HG03060 (cell line): ENCODE results near the gene CCNC.

Experiments used
- ATAC-seq: cut with Tn5 transposase; IDR thresholded peaks from one replicate; pipeline ENCODE4 v1.9.1; 2021; ENCODE audit warnings: low read depth, moderate number of reproducible peaks; ENCODE audit not compliant: unreplicated experiment

Gene CCNC, protein sequence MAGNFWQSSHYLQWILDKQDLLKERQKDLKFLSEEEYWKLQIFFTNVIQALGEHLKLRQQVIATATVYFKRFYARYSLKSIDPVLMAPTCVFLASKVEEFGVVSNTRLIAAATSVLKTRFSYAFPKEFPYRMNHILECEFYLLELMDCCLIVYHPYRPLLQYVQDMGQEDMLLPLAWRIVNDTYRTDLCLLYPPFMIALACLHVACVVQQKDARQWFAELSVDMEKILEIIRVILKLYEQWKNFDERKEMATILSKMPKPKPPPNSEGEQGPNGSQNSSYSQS

DNA sequence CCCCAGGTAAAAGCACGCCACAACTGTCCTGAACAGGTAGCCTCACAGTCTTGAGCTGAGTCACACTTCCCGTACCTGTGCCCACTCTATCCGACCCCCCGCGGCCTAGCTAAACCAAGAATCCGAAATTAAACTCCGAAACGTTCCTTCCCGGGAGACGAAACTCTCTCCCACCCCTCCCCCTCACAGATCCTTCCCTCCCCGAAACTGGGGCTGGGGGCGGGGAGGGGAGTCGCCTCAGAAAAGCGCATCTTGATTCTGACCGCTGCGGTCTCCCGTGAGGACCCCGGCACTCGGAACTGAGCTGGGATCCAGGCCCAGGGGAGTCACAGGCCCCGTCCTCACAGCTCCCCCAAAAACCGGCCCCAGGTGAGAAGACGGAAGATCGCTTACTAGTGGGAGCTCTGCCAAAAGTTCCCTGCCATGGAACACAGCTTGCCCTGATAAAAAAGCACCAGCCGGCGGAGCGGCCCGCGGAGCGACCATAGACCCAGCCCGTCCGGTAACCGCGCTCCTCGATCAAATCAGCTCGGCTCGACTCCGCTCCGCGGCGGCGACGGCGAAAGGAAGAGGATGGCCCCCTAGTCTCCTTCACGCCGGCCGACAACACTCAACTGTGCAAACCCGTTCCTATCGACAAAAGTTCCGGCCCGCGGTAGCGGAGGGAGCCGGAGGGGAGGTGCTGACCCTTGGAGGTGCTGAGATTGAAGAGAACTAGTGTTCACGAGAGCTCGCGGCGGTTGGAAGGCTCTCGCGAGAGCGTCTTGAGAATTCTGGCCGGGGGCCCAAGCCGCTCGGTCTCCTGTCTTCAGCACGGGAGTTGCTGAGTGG lies at the start of gene CCNC:
TSS of gene CCNC (minus strand) at position 558 of the 831 bp plus-strand sequence. CDS start at position 425, 133 bp downstream.
- ATAC-seq, result peak; percentile 97

DNA sequence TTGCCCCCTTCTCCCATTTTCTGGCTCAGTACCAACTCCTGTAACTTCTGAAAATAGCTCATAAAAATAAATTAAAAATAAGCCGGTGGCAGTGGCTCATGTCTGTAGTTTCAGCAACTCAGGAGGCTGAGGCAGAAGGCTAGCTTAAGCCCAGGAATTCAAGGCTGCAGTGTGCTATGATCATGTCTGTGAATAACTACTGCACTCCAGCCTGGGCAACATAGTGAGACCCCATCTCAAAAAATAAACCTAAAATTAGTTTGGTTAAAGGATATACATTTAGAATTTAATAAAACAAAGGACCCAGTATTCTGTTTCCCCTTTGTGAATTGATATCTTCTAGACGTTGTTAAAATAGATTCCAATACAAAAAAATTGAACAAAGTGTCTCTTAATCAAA lies 48.7 kb upstream of the CCNC start:
- ATAC-seq, result no peak

DNA sequence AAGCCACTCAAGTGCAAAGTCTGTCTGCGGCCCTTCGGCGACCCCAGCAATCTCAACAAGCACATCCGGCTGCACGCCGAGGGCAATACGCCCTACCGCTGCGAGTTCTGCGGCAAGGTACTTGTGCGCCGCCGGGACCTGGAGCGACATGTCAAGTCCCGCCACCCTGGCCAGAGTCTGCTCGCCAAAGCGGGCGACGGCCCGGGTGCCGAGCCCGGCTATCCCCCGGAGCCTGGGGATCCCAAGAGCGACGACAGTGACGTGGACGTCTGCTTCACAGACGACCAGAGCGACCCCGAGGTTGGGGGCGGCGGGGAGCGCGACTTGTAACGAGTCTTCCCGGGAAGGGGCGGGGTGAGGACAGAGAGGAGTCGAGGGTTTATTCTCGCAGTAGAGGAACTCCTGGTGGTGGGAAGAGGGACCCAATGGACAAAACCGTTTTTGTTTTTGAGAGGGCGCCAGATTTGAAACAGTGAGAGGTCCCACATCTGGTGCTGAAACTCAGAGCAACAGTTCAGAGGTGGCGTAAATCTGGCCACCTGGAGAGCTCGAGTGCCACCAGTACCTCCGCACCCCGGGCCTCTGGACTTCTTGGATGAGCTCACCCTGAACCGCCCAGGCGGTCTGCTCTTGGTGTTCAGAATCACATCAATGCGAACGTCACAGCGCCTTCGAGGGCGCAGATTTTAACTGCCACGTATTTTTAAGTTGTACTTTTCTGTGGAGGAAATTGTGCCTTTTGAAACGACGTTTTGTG lies 46.1 kb upstream of the CCNC start:
- ATAC-seq, result no peak

DNA sequence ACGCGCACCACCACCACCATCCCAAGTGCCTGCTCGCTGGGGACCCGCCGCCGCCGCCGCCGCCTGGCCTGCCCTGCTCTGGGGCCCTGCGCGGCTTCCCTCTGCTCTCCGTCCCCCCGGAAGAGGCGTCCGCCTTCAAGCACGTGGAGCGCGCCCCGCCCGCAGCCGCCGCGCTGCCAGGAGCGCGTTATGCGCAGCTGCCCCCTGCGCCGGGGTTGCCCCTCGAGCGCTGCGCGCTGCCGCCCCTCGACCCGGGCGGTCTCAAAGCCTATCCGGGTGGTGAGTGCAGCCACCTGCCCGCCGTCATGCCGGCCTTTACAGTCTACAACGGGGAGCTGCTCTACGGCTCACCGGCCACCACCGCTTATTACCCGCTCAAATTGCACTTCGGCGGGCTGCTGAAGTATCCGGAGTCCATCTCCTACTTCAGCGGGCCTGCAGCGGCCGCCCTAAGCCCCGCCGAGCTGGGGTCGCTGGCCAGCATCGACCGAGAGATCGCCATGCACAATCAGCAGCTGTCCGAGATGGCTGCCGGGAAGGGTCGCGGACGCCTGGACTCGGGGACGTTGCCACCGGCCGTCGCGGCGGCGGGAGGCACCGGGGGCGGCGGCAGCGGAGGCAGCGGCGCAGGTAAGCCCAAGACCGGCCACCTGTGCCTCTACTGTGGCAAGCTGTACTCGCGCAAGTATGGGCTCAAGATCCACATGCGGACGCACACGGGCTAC lies 45.4 kb upstream of the CCNC start:
- no peak for ATAC-seq

DNA sequence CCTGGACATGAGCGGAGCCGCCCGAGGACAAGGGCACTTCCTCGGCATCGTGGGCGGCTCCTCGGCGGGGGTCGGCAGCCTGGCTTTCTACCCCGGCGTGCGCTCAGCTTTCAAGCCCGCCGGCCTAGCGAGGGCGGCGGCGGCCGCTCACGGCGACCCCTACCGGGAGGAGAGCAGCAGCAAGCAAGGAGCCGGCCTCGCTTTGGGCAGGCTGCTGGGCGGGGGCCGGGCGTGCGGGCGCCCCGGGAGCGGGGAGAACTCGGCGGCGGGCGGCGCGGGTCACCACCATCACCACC lies 44.9 kb upstream of the CCNC start:
- ATAC-seq, result no peak

DNA sequence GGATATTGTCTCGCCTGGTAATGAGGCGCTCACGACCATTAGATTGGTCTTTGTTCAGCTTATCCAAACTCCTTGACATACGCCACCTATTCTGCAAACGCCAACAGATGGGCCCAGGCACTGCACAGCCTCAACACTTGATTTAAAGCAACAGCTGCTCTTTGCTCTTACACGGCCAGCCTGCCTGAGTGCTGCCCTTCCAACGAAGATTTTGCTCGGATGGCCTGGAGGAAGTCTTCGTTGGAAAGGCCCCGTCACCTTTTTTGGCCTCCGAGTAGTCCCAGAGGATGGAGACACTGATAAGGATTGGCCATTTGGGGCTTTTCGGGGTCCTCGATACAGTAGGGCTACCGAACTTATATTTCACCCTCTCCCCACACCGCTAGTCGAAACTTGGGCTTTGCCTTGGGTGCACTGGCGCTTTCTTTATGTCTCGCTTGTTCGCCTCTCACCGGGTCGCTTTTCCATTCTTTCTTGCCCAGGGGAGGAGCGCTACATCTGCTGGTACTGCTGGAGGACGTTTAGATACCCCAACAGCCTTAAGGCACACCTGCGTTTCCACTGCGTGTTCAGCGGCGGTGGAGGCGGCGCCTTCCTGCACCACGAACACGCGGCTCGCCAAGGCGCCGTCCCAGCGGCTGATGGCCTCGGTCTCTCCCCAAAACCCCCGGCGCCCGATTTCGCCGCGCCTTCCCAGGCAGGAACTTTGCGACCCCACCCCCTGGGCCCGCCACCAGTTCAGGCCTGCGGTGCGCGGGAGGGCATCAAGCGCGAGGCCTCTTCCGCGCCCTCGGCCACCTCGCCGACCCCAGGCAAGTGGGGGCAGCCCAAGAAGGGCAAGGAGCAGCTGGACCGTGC lies 44.3 kb upstream of the CCNC start:
- ATAC-seq, result no peak

DNA sequence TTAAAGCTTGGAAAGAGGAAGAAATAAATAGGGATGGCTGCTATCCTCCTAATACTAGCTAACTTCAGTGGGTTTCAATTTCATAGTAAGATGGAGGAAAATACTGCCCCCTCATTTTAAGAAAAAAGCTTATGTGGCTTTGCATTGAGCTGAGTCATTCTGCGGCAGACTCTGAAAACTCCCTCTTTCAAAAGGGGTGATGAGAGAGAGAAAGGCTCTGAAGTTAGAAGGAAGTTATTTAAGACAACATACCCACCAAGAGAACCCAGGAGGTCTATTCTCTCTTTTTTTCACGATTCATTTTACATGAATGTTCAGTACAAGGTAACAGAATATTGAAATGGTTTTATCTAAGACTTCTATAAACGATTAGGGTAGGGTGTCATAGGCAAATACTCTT lies 42.7 kb upstream of the CCNC start:
- peak; percentile 47 for ATAC-seq

DNA sequence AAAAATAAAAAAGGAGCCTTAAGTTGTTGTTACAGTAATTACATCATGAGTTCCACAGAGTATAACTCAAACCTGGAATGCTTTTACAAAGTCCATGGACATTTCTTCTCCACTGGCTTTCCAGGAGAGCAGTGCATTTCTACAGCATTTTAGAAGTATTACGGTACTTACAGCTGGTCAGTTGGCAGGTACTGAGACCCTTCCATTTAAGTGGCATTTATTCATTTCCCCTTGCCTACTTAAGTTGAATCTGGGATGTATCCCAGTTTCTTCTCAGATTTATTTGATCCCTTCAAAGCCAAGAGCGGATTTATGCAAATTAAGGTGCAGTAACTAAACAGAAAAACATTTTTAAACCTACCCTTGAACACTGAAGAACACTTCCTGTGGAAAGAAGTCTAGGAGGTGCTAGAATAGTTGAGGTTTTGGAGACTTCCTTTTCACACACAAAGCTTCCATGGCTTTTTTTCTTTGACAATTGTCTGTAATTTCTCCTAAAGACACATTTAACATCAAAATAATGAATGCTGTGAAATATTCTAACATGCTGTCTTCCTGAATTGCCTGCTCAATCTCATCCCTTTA lies 41.5 kb upstream of the CCNC start:
- ATAC-seq, result no peak

DNA sequence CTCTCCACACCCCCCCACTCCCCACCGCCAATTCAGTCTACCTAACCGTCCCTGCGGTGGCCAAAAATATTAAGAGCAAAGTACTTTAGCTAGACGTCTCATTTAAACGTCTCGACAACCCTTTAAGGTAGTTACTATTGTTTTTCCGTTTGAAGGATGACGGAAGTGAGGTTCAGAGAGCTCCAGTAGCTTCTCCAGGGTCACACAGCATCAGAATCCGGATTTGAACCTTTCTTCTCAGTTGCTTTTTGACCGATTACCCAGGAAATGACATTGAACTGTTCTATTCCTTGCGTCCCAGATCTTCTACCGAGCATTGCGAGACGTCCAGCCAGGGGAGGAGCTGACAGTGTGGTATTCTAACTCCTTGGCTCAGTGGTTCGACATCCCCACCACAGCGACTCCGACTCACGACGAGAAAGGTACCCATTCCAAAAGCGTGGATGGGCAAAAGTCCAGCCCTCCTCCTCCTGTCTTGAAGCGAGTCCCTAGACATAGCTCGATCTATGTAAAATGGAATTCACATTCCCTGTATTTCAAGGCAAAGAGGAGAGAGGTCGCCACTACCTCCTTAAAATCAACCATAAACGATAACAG lies 40.5 kb upstream of the CCNC start:
- no peak for ATAC-seq

DNA sequence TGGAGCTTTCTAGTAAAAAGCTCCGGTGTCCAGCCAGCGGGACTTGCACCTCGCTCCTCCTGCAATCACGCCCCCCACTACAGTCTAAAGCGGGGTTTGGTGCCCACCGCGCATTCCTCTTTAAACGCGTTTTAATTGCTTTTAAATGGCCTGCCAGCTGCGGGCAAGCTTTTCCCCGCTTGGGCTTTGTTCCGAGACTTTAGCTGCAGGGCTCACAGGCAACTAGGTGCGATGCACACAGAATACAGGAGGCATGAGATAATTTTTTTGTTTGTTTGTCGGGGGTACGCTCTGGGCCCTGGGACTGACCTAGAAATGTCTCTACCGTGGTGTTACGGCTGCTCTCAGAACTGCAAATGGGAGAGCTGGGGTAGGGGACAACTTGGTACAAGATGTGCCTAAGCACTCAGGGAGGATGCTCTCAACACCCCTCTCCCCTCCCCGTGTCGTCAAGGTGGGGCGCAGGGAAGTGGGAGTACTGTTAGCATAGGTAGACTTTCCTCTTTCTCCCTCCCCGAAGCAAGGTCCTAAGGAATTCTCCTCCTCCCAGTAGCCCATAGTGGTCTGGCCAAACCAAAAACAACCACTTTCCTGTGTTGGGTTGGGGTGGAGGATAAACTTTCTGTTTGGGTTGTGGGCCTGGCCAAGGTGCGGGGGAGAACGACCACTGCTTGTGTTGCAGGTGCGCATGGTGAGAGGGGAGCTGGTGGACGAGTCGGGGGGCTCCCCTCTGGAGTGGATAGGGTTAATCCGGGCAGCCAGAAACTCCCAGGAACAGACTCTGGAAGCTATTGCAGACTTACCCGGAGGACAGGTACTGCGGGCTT lies 39.8 kb upstream of the CCNC start:
- ATAC-seq, result no peak

DNA sequence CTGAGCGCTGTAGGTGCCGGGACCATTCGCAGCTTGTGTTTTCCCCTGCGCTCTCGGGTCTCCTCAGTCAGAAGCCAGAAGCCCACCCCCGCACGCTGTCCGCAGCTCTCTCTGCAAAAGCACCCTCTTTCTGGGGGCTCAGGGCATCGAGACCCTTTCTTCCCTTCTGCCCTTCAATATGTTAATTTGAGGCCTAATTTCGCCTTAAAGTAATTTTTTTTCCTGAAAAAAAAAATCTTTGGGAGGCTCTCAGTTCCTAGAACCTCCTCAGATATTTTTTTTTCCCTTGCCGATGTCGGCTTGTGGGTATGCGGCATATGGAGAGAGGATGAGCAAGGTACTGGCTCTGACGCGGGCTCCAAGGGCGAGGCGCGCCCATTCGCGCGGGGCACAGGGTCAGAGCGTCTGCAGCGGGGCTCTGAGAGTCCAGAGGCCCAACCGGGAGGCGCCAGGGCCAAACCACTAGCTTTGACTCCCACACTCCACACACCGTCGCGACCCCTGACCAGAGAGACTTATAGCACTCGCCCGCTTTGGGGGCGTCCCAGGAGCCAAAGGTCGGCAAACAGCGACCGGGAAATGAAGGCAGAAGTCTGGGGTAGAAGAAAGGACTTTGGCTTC lies 39.1 kb upstream of the CCNC start:
- ATAC-seq, result no peak

DNA sequence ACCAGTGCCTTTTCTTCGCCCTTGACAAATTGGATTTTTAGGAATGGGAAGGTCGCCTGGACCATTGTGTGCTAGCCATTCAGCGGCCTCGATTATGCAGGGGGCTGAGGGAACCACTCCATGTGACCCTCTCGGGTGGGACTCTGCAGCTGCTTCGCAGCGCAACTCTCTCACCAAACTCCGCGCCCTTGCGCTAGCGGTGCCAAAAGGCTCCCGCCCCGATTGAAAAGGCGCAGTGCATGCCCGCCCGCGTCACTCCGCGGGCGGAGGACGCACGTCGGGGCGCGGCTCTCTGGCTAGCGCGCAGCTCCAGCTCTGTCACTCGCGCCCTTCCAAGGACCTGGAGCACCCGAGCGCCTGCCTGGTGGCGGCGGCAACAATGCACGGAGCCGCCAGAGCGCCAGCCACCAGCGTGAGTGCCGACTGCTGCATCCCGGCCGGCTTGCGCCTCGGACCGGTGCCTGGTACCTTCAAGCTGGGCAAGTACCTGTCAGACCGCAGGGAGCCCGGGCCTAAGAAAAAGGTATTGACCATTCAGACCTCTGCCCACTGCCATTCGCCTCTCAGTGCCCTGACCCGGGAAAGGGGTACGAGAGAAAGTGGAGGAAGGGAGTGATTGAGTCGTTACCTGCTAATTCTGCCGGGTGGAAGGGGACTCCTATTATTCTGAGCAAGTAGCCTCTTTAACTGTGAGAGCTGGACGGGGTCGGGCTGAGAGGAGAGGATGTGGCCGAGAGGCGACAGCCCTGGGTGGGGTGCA lies 38.4 kb upstream of the CCNC start, which contains the start of gene PRDM13:
TSS of gene PRDM13 (plus strand) at position 178 of the 760 bp plus-strand sequence. CDS start at position 380, 202 bp downstream.
- ATAC-seq, result no peak

DNA sequence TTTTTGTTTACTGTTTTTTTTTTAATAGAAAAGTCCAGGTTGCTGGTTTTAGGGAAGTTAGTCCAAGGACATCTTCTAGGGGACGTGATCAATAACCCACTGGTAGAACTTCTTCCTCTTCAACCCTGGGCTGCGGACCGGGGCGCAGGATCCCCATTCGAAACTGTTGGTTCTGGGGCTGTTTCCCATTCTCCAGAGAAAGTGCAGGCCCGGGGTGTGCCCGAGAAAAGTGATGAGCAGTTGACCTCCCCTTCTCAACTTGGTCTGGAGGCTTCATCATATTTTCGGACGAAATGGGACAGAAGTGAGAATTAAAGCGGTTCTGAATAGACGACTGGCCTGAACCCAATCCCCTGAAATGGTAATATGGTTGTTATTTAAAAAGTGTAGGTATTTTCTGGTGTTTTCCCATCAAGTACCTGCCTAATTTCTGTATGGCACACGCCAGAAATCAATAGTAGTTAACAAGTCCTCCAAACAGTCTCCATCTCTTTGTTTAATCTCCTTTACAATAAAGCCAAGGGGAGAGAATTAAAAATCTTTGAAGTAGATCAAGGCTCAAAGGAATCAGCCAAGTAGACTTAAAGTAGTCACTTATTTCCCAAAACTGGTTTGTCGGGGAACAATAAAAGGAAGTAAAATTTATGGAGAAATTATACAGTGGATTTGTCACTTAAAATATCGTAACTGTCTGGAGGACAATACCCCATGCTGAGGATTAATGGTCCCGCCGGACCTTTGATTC lies 37.6 kb upstream of the CCNC start:
- no peak for ATAC-seq

DNA sequence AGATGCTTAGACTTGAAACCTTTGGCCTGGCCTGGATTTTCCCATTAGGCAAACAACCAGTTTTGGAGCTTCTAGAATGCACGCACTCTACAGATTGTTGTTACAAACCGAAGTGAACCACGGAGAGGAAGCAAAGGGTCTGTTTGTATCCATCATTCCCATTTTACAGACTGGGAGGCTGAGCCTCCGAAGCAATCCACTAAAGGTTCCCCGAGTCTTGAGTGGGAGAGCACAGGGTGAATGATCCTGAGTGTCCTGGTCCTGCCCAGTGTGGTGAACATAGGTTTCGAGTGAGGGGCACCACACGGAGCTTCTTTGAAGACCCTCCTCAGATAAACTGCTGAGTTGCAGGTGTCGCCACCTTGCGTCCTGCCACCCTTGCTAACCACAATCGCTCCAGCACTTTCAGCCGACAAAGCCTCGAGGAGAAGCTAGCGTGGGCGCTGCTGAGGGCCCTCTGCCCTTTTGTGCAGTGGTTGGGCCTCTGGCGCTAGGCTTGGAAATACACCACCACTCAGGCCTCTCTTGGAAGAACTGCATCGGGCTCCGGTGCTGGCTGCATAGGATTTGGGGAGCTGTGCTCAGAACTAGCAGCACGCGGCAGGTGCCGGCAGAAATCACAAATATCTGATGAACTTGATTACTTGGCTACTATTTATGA lies 36.7 kb upstream of the CCNC start:
- no peak for ATAC-seq

DNA sequence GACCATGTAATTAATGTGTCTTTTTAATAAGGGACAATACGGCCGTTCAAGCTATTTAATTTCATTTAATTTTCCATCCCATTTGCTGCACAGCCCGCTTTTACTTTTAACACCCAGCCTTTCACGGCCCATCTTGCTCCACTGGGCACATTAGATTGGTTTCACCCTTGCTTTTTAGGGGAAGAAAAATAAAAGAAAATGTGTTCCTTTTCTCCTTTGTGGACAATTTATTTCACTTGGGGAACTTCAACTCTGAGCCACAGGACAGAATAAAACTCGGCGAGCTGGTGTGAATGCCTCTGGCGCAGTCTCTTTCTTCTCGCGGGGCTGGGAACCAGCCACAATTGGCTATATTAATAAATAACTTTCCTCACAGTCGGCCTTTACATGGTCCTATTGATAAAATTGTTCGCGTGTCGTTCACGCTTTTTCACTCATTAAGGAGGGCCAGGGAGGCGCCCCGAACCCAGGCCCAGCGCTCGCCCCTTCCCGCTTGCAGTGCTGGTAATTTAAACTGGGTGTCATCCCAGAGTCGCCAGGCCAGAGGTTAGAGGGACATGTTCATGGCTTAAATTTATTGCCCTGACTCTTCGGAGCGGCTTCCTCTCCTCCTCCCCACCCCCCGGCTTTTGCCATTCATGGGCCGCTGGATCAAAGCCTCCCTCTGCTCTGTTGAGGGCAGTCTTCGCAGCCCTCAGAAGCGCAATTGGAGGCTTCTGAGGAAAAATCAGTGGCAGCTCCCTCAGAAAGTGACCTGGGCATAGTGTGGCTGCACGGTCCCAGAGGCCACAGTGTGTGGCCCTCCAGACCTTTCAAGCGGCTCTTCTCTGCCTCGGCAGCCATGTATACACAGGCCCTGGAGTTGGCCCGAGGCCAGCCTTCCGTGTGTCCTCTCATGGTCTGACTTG lies 36.0 kb upstream of the CCNC start:
- ATAC-seq, result no peak
